ENCODE results near the gene ZNF273. TPM values are rescaled to one million over a fixed set of nuclear protein-coding genes. Genes with fewer than 3 reads are reported as not detected.

The ZNF273 gene
- total RNA-seq, 3 donors from 2014 or later = 6.9 to 21.7 (median 18.0) TPM

DNA sequence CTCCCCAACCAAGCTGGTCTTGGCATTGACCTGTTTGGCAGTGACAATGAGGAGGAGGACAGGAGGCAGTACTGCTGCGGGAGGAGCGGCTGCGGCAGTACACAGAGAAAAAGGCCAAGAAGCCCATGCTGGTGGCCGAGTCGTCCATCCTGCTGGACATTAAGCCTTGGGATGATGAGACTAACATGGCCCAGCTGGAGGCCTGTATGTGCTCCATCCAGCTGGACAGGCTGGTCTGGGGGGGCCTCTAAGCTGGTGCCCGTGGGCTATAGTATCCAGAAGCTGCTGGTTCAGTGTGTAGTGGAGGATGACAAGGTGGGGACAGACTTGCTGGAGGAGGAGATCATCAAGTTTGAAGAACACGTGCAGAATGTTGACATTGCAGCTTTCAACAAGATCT lies 39.1 kb upstream of the ZNF273 start:
- H3K27me3 ChIP-seq = no peaks in the 10 kb centered on the region
- H3K9me3 ChIP-seq = no peaks in the 10 kb centered on the region
- no peak overlapping the region for H3K4me3 ChIP-seq
- intact Hi-C loops (cut with DNase I; ENCODE audit: low total_unique reads) = no loop called here
- no peak for DNase-seq (ENCODE audit: low spot score in 2 of 2)
- H3K27ac ChIP-seq = no peak overlapping the region
- TF ChIP-seq POLR2A (IDR thresholded peaks at IDR 0.05) = no peak
- TF ChIP-seq CTCF (IDR thresholded peaks at IDR 0.05) = no peak
- no peak for TF ChIP-seq POLR2AphosphoS5 (IDR thresholded peaks at IDR 0.05)
- no peaks in the 10 kb centered on the region for H3K4me1 ChIP-seq
- H3K36me3 ChIP-seq = no peaks in the 10 kb centered on the region

GRCh38 chr7:64867863-64868440 lies 35.1 kb upstream of the ZNF273 start:
- no peak overlapping the region for H3K27ac ChIP-seq
- DNase-seq (ENCODE audit: low spot score in 2 of 2) = no peak
- no peaks in the 10 kb centered on the region for H3K4me1 ChIP-seq
- TF ChIP-seq POLR2A (IDR thresholded peaks at IDR 0.05) = no peak
- TF ChIP-seq CTCF (IDR thresholded peaks at IDR 0.05) = no peak
- TF ChIP-seq POLR2AphosphoS5 (IDR thresholded peaks at IDR 0.05) = no peak
- no peaks in the 10 kb centered on the region for H3K27me3 ChIP-seq
- H3K9me3 ChIP-seq = no peaks in the 10 kb centered on the region
- no peaks in the 10 kb centered on the region for H3K36me3 ChIP-seq
- intact Hi-C loops (cut with DNase I; ENCODE audit: low total_unique reads) = no loop called here
- H3K4me3 ChIP-seq = no peak overlapping the region

GRCh38 chr7:64868499-64868898 lies 34.6 kb upstream of the ZNF273 start:
- H3K9me3 ChIP-seq = no peaks in the 10 kb centered on the region
- DNase-seq (ENCODE audit: low spot score in 2 of 2) = no peak
- no peak overlapping the region for H3K4me3 ChIP-seq
- H3K36me3 ChIP-seq = no peaks in the 10 kb centered on the region
- TF ChIP-seq POLR2AphosphoS5 (IDR thresholded peaks at IDR 0.05) = no peak
- no peak for TF ChIP-seq CTCF (IDR thresholded peaks at IDR 0.05)
- no peak for TF ChIP-seq POLR2A (IDR thresholded peaks at IDR 0.05)
- no peak overlapping the region for H3K27ac ChIP-seq
- no peaks in the 10 kb centered on the region for H3K27me3 ChIP-seq
- H3K4me1 ChIP-seq = no peaks in the 10 kb centered on the region
- intact Hi-C loops (cut with DNase I; ENCODE audit: low total_unique reads) = no loop called here

DNA sequence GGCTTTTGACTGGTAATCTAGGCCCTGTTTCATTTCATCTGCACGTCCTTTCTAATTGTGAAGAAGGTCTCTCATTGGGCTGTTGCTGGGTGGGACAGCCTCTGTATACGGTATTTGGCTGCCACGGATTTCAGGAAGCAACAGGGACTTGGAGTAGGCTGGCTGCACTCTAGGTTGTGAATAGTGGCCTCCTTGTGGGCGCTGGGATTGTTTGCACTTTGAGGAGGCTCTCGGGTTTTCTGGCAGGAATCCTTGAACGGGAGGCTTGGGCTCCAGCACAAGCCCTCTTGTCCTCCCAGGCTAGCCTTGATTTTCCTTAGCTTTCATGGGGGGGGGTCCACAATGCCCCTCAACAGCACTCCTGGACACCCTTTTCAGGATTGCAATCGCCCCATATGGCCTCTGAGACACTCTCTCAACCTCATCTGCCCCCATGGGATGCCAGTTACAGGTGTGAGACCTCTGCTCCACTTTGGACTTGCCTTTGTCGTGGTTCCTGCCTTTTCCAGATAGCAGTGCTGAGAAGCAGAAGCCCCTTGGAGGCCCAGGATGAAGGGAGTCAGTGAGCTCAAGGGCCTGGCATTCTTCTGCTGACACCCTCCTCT lies 33.9 kb upstream of the ZNF273 start:
- no peak for TF ChIP-seq POLR2AphosphoS5 (IDR thresholded peaks at IDR 0.05)
- no peak for TF ChIP-seq POLR2A (IDR thresholded peaks at IDR 0.05)
- TF ChIP-seq CTCF (IDR thresholded peaks at IDR 0.05) = no peak
- H3K27ac ChIP-seq = no peak overlapping the region
- H3K27me3 ChIP-seq = no peaks in the 10 kb centered on the region
- no peaks in the 10 kb centered on the region for H3K36me3 ChIP-seq
- H3K4me3 ChIP-seq = no peak overlapping the region
- H3K4me1 ChIP-seq = no peaks in the 10 kb centered on the region
- intact Hi-C loops (cut with DNase I; ENCODE audit: low total_unique reads) = no loop called here
- H3K9me3 ChIP-seq = no peaks in the 10 kb centered on the region
- no peak for DNase-seq (ENCODE audit: low spot score in 2 of 2)

DNA sequence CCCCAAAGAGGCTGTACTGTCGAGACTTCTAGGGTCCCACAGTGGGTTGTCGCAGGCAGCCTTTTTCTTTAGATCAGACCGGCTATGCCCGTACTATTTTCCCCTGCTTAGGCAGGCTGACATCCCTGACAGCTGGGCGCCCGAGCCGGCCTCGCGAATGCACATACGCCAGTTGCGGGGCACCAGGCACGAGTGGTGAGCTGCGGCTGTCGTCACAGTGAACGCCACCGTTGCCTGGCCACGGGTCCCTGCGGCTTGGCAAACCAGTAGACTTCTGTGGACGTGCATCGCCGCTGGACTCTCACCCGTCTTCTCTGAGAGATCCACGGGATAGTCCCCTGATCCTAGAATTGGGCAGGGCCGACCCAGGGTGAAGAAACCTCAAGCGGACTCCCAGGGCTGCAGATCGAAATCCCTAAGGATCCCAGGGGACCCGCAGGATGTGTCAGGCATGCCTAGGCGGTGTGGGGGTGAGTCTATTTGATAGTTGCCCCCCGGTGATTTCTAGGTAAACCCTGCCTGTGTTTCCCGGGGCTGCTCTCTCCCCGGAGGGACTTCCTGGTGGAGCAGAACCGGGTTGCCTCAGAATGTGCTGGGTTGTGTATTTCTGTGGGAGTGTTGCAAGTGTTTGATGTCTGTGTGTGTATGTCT lies 33.0 kb upstream of the ZNF273 start:
- TF ChIP-seq POLR2A (IDR thresholded peaks at IDR 0.05) = no peak
- no peak for TF ChIP-seq POLR2AphosphoS5 (IDR thresholded peaks at IDR 0.05)
- TF ChIP-seq CTCF (IDR thresholded peaks at IDR 0.05) = no peak
- Histone ChIP-seq H3K4me3 (no peak overlapping the region), H3K27ac (no peak overlapping the region), H3K27me3 (no peaks in the 10 kb centered on the region), H3K4me1 (no peaks in the 10 kb centered on the region), H3K9me3 (no peaks in the 10 kb centered on the region), H3K36me3 (no peaks in the 10 kb centered on the region)
- DNase-seq (ENCODE audit: low spot score in 2 of 2) = no peak
- intact Hi-C loops (cut with DNase I; ENCODE audit: low total_unique reads) = no loop called here

Measured in breast epithelium (tissue), 4 donors.